GM19452 (cell line): ENCODE data around the gene FCN2.

ENCODE experiments used
- ATAC-seq: cut with Tn5 transposase; IDR thresholded peaks from one replicate; pipeline ENCODE4 v1.9.1; 2021; ENCODE audit not compliant: unreplicated experiment

The FCN2 gene

DNA sequence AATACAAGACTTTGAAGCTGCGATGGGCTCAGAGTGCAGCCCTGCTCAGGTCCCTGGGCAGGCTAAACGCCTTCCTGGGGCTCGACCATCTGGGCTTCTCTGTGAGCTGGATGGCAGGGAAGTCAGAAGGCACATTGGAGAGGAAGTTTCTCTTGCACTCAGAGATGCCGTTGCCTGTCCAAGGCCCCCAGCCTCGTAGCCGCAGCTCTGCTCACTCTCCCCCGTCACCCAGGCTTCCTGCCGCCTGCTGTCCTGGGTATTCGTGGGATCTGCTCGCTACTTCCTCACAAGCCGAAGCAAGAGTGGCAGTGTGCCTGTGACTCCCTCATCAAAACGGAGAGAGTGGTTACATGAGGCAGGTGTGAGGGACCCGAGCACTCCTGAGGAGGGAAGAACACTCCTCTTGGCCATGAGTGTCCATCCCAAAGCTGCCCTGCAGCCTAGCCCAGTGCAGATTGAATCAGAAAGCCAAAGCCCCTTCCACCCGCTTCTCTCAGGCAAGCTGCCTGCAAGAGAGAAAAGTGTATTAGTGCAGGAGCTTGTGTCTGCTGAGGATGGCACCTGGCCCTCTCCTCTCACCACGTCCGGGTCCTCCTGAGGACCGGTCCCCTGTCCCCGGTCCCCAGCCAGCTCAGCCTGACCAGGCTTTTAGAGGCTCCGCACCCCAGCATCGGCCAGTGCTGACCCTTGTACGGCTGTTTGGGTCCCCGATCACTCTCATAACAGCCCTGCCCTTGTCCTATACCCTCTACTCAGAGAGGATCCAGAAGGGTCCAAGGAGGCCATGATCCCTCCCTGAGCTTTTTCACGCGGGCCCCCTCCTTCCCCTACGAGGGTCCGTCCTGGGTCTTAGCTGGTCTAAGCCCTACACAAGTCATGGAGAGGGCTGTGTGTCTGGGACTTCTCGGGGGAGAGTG lies 7.3 kb downstream of the FCN2 start:
- no peak for ATAC-seq

DNA sequence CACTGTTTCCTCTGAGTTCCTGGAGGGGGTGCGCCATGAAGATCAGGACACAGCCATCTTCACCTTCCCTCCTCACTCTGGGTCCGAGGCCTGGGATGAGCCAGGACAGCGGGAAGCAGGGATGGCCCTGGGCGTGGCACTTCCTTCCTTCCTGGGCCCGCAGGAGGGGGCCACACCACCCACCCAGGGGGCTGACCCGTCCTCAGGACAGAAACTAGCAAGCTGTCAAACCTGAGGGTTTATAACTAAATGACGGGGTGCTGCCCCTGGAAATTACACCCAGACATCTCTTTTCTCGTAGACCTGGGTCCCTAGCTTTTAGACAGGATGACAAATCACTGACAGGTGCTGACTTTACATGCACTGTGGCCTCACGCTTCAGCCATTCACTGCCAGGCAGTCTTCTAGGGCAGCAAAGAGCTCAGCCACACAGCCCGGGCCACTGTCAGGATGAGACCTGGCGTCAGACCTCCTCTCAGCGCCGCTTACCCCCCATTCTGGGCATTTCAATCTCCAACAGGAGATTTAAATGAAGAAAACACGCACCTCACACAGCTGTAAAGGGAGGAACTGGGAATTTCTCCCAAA lies 8.1 kb downstream of the FCN2 start:
- no peak for ATAC-seq

GRCh38 chr9:134889386-134890154 lies 9.0 kb downstream of the FCN2 start:
- ATAC-seq, result no peak

GRCh38 chr9:134890155-134890495 lies 9.5 kb downstream of the FCN2 start:
- no peak for ATAC-seq

GRCh38 chr9:134891053-134891452 lies 10.4 kb downstream of the FCN2 start:
- ATAC-seq, result no peak

DNA sequence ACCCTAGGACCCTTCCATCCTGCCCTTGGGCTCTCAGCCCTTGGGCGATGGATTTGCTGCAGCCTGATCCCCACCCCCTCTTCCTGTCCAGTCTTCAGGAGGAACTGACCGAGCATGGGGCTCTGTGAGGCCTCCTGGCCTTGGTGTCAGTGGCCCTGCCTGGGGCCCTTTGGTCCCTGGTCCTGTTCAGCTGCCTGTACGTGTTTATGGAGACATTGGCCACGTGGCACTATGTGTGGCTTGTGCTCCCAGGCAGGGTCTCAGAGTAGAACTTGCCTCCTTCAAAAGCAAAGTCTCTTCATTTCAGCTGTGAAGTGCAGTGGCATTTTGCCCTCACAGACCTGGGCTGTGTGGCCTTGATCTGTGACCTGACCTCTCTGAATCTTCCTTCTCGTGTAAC lies 11.1 kb downstream of the FCN2 start:
- no peak for ATAC-seq

- ATAC-seq, result no peak
These were observed 11.6 kb downstream of the FCN2 start for GRCh38 chr9:134892221-134892620.

- no peak for ATAC-seq
These were observed 12.3 kb downstream of the FCN2 start for GRCh38 chr9:134892820-134893420.

- ATAC-seq, result no peak
These were observed 13.7 kb downstream of the FCN2 start for GRCh38 chr9:134894136-134894860.

DNA sequence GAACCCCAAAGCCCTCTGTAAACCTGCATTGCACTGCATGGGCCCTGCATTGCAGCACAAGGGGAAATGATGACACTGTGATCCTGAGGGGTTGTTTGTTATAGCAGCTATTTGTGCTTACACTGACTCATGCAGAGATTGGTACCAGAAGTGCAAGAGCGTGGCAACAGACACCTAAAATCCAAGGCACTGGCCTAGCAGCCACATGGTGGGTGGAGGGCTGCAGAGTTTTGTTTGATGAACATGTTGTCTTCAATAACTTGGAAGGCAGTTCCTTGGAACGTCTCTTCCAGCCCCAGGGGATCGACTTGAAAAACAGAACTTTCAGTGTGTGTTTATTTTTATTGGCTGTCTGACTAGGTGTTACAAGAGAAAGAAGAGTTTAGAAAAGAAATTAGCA lies 14.5 kb downstream of the FCN2 start:
- ATAC-seq, result no peak

- ATAC-seq, result no peak
These were observed 14.9 kb downstream of the FCN2 start for GRCh38 chr9:134895567-134895907.

DNA sequence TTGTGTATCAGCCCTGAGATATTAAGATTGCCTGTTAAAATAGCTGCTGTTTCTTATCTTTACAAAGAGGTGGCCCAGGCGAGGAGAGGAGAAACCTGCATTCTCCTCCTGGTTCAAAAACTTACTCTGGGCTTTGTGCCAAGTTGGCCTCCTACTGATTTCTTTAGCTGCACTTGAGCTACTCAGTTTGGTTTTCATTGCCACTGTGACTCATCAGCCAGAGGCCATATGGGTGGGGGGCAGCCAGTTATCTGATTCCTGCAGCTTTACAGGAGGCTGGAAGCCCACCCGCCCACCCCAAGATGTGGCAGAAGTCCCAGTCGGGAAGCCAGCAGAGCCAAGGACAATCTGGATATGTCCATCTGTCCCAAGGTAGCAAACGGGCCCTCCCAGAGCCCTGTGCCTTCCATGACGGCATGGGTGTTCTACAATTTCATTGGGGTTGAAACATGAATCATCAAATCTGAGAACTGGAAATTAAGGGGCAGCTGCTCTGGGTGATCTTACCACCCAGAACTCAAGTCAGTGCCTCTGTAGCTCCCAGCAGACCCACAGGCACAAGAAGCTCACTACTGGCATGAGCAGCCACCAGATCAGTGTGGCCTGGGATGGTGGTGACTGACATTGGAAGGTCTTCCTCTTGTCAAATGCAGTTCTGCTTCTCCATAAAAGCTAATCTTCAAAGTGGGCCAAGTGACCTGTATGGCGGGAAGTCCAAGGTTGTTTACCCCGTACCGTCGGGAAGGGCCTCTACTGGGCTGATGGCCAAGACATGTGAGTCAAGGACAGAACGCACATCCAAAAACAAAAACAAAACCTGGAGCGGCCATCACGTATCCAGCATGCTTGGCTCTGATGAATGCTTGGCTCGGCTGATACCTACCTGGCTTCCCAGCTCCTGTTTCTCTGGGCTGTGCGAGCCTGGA lies 15.6 kb downstream of the FCN2 start:
- no peak for ATAC-seq

- no peak for ATAC-seq
These were observed 16.4 kb downstream of the FCN2 start for GRCh38 chr9:134896834-134897583.

GRCh38 chr9:134897584-134898170 lies 17.1 kb downstream of the FCN2 start:
- ATAC-seq, result no peak

DNA sequence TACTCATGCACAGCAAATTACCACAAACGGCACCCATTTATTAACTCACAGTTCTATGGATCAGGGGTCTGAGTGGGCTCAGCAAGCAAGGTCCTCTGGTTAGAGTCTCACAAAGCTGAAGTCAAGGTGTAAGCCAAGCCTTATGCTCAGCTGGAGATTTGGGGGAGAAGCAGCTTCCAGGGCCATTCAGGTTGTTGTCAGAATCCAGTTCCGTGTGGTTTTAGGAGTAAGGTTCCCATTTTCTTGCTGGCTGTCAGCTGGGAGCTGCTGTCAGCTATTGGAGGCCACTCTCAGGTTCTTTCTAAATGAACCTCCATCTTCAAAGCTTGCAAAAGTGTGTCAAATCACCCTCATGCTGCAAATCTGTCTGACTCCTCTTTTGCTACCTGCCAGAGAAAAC lies 17.7 kb downstream of the FCN2 start:
- ATAC-seq, result no peak

DNA sequence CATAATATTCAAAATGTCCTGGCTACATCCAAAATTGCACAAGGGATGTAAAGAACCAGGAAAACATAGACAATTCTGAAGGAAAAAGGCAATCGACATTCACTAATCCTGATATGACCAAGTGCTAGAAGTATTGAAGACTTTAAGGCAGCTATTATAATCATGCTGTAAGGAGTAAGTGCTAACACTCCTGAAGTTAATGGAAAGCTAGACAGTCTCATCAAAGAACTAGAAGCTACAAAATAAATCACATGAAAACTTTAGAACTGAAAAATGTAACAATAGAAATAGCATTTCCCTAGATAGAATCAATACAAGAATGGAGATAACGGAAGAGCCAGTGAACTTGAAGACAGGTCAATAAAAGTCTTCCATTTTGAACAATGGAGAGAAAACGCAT lies 18.6 kb downstream of the FCN2 start:
- ATAC-seq, result no peak

DNA sequence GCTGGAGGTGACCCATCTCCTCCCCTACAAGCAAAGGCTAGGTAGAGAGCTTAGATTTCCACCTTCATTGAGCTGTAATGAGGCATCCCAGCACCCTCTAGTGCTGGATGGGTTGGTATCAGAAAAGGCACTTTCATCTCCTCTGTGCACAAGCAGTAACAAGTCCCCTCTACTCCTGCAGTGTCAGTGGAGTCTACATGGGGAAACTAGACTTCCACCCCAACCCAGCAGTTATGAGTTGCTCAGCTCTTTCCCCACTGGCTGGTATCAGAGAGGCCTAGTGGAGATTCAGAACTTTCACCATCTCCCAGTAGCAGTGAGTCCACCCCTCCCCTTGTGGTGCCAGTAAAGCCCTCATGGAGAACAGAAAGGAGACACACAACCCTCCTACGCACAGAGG lies 19.2 kb downstream of the FCN2 start:
- no peak for ATAC-seq

- ATAC-seq, result no peak
These were observed 22.3 kb downstream of the FCN2 start for GRCh38 chr9:134902936-134903335.
